Type B pancreatic cell (in vitro differentiated cells): ENCODE results near the gene TOGARAM1. TPM values are rescaled to one million over a fixed set of nuclear protein-coding genes. Genes with fewer than 3 reads are reported as not detected.

Experiments used
- DNase-seq: peaks from one replicate; pipeline ENCODE4 v3.0.0; 2021; ENCODE audit warnings: mixed read lengths; ENCODE audit not compliant: unreplicated experiment; ENCODE audit errors: extremely low spot score
- H3K27ac Mint-ChIP-seq: 2 replicates; pipeline ENCODE4 v1.8.0; 2021; ENCODE audit warnings: mild to moderate bottlenecking, mixed read lengths
- H3K27me3 Mint-ChIP-seq: 2 replicates; pipeline ENCODE4 v1.8.0; 2021; ENCODE audit warnings: mixed read lengths
- H3K36me3 Mint-ChIP-seq: 2 replicates; pipeline ENCODE4 v1.8.0; 2021; ENCODE audit warnings: mixed read lengths
- H3K4me1 Mint-ChIP-seq: one replicate; pipeline ENCODE4 v1.8.0; 2021; ENCODE audit warnings: mixed read lengths; ENCODE audit not compliant: unreplicated experiment
- H3K4me3 Mint-ChIP-seq: 2 replicates; pipeline ENCODE4 v1.8.0; 2021; ENCODE audit warnings: mild to moderate bottlenecking, mixed read lengths
- H3K9me3 Mint-ChIP-seq: 2 replicates; pipeline ENCODE4 v1.8.0; 2021; ENCODE audit warnings: mixed read lengths
- CTCF ChIP-seq: fragments of 200-600 bp; sonication (generic); conservative IDR thresholded peaks from 2 replicates; pipeline ENCODE4 v1.5.0; 2021; ENCODE audit warnings: antibody characterized with exemption, mild to moderate bottlenecking
- total RNA-seq: library from RNA; stranded (reverse); gene quantifications from 2 replicates; pipeline ENCODE4 v1.2.1, GENCODE V29; 2021; ENCODE audit warnings: low replicate concordance

Gene TOGARAM1
- total RNA-seq, 1 donor from 2014 or later, result 21.2 TPM

GRCh38 chr14:44940211-44940610 lies 21.8 kb upstream of the TOGARAM1 start:
- no peak overlapping the region for H3K27ac Mint-ChIP-seq
- H3K9me3 Mint-ChIP-seq, result peaks cover 8% of the 10 kb centered on the region
- H3K27me3 Mint-ChIP-seq, result no peaks in the 10 kb centered on the region
- TF ChIP-seq CTCF, result no peak
- DNase-seq, result no peak
- peaks cover 62% of the 10 kb centered on the region for H3K36me3 Mint-ChIP-seq
- no peak overlapping the region for H3K4me3 Mint-ChIP-seq
- H3K4me1 Mint-ChIP-seq, result no peaks in the 10 kb centered on the region

GRCh38 chr14:44940944-44941343 lies 21.0 kb upstream of the TOGARAM1 start:
- no peaks in the 10 kb centered on the region for H3K27me3 Mint-ChIP-seq
- H3K36me3 Mint-ChIP-seq, result peaks cover 65% of the 10 kb centered on the region
- TF ChIP-seq CTCF, result no peak
- H3K27ac Mint-ChIP-seq, result no peak overlapping the region
- no peak overlapping the region for H3K4me3 Mint-ChIP-seq
- H3K9me3 Mint-ChIP-seq, result peaks cover 8% of the 10 kb centered on the region
- no peaks in the 10 kb centered on the region for H3K4me1 Mint-ChIP-seq
- no peak for DNase-seq

- no peak overlapping the region for H3K27ac Mint-ChIP-seq
- H3K36me3 Mint-ChIP-seq, result peaks cover 58% of the 10 kb centered on the region
- no peaks in the 10 kb centered on the region for H3K27me3 Mint-ChIP-seq
- no peaks in the 10 kb centered on the region for H3K4me1 Mint-ChIP-seq
- peaks cover 8% of the 10 kb centered on the region for H3K9me3 Mint-ChIP-seq
- no peak for DNase-seq
- no peak overlapping the region for H3K4me3 Mint-ChIP-seq
- no peak for TF ChIP-seq CTCF
Measured at GRCh38 chr14:44941591-44941990, 20.4 kb upstream of the TOGARAM1 start.

GRCh38 chr14:44942436-44942835 lies 19.6 kb upstream of the TOGARAM1 start:
- Mint-ChIP-seq H3K9me3 (peaks cover 8% of the 10 kb centered on the region), H3K4me1 (no peaks in the 10 kb centered on the region), H3K4me3 (no peak overlapping the region), H3K27ac (no peak overlapping the region), H3K27me3 (no peaks in the 10 kb centered on the region), H3K36me3 (peaks cover 59% of the 10 kb centered on the region)
- TF ChIP-seq CTCF, result no peak
- DNase-seq, result no peak

GRCh38 chr14:44944107-44944506 lies 17.9 kb upstream of the TOGARAM1 start:
- TF ChIP-seq CTCF, result no peak
- H3K27ac Mint-ChIP-seq, result no peak overlapping the region

GRCh38 chr14:44945264-44945663 lies 16.7 kb upstream of the TOGARAM1 start:
- Mint-ChIP-seq H3K27me3 (no peaks in the 10 kb centered on the region), H3K36me3 (peaks cover 47% of the 10 kb centered on the region), H3K27ac (no peak overlapping the region), H3K9me3 (peaks cover 4% of the 10 kb centered on the region), H3K4me1 (no peaks in the 10 kb centered on the region), H3K4me3 (no peak overlapping the region)
- no peak for TF ChIP-seq CTCF
- no peak for DNase-seq

More at GRCh38 chr14:44944107-44944506, 17.9 kb upstream of the TOGARAM1 start:
- DNase-seq, result no peak
- peaks cover 55% of the 10 kb centered on the region for H3K36me3 Mint-ChIP-seq
- H3K4me1 Mint-ChIP-seq, result no peaks in the 10 kb centered on the region
- H3K9me3 Mint-ChIP-seq, result peaks cover 4% of the 10 kb centered on the region
- H3K4me3 Mint-ChIP-seq, result no peak overlapping the region
- H3K27me3 Mint-ChIP-seq, result no peaks in the 10 kb centered on the region
